Measurements from ENCODE around the gene CCDC85B.

The CCDC85B gene

GRCh38 chr11:65873318-65874156 is 16.9 kb upstream of the CCDC85B start:
- H3K27me3 ChIP-seq: no peaks in the 10 kb centered on the region
- peak overlapping the region; percentile 76 for H3K27ac ChIP-seq
- no peaks in the 10 kb centered on the region for H3K9me3 ChIP-seq
- TF ChIP-seq CTCF (IDR thresholded peaks at IDR 0.05): peak; percentile 50
- no peaks in the 10 kb centered on the region for H3K36me3 ChIP-seq
- peak overlapping the region; percentile 91 for H3K4me3 ChIP-seq (ENCODE audit: low read depth in 1 of 2, low read length in 1 of 2)
- peaks cover 35 to 41% of the 10 kb centered on the region in 2 experiments for H3K4me1 ChIP-seq (ENCODE audit: control insufficient read depth in 1 of 2, insufficient read depth in 1 of 2, low read depth in 1 of 2, low read length in 1 of 2)

- Histone ChIP-seq H3K36me3 (peaks cover 25% of the 10 kb centered on the region), H3K27me3 (no peaks in the 10 kb centered on the region), H3K27ac (no peak within 1 kb of the TSS), H3K4me1 (ENCODE audit: control insufficient read depth in 1 of 2, insufficient read depth in 1 of 2, low read depth in 1 of 2, low read length in 1 of 2) (peaks cover 5 to 9% of the 10 kb centered on the region in 2 experiments), H3K9me3 (no peaks in the 10 kb centered on the region), H3K4me3 (ENCODE audit: low read depth in 1 of 2, low read length in 1 of 2) (no peak within 1 kb of the TSS)
- TF ChIP-seq CTCF (IDR thresholded peaks at IDR 0.05): no peak
Observed at GRCh38 chr11:65879617-65880016, 10.9 kb upstream of the CCDC85B start, which contains the start of gene CTSW. Gene CTSW, plus strand, starts transcription at chr11:65879837. Its CDS starts 18 bp downstream, at chr11:65879855.

- Histone ChIP-seq H3K4me3 (ENCODE audit: low read depth in 1 of 2, low read length in 1 of 2) (no peak overlapping the region), H3K27me3 (no peaks in the 10 kb centered on the region), H3K27ac (no peak overlapping the region), H3K36me3 (peaks cover 25% of the 10 kb centered on the region), H3K4me1 (ENCODE audit: control insufficient read depth in 1 of 2, insufficient read depth in 1 of 2, low read depth in 1 of 2, low read length in 1 of 2) (peaks cover 9 to 13% of the 10 kb centered on the region in 2 experiments), H3K9me3 (no peaks in the 10 kb centered on the region)
- TF ChIP-seq CTCF (IDR thresholded peaks at IDR 0.05): no peak
Observed at GRCh38 chr11:65880027-65880426, 10.4 kb upstream of the CCDC85B start.

GRCh38 chr11:65880844-65881421 is 9.5 kb upstream of the CCDC85B start:
- peaks cover 25% of the 10 kb centered on the region for H3K36me3 ChIP-seq
- TF ChIP-seq CTCF (IDR thresholded peaks at IDR 0.05): no peak
- no peaks in the 10 kb centered on the region for H3K27me3 ChIP-seq
- no peaks in the 10 kb centered on the region for H3K9me3 ChIP-seq
- H3K27ac ChIP-seq: no peak overlapping the region
- H3K4me3 ChIP-seq (ENCODE audit: low read depth in 1 of 2, low read length in 1 of 2): no peak overlapping the region
- H3K4me1 ChIP-seq (ENCODE audit: control insufficient read depth in 1 of 2, insufficient read depth in 1 of 2, low read depth in 1 of 2, low read length in 1 of 2): peaks cover 10 to 18% of the 10 kb centered on the region in 2 experiments

- Histone ChIP-seq H3K4me1 (ENCODE audit: control insufficient read depth in 1 of 2, insufficient read depth in 1 of 2, low read depth in 1 of 2, low read length in 1 of 2) (peaks cover 18 to 33% of the 10 kb centered on the region in 2 experiments), H3K36me3 (peaks cover 25% of the 10 kb centered on the region), H3K27me3 (no peaks in the 10 kb centered on the region), H3K9me3 (no peaks in the 10 kb centered on the region), H3K27ac (no peak overlapping the region), H3K4me3 (ENCODE audit: low read depth in 1 of 2, low read length in 1 of 2) (no peak overlapping the region)
- TF ChIP-seq CTCF (IDR thresholded peaks at IDR 0.05): no peak
Observed at GRCh38 chr11:65882120-65883057, 8.1 kb upstream of the CCDC85B start.
